Stimulated activated CD4-positive, alpha-beta T cell treated with anti-CD3 and anti-CD28 coated beads, Interleukin-1b, Interleukin-23, amount 100 ng/mL, for 1 hour (primary cell): ENCODE measurements around the gene IRF5.
"Not testable (repeated sequence)": the region's sequence is repeated elsewhere in the genome, so short reads cannot be mapped to it uniquely, and the experiment has no call there.

ENCODE experiments used
- DNase-seq, 2 donors: peaks; one replicate each; pipeline ENCODE4 v3.0.0-alpha.2; 2020; ENCODE audit warnings: low read depth in 2 of 2

Gene IRF5

DNA sequence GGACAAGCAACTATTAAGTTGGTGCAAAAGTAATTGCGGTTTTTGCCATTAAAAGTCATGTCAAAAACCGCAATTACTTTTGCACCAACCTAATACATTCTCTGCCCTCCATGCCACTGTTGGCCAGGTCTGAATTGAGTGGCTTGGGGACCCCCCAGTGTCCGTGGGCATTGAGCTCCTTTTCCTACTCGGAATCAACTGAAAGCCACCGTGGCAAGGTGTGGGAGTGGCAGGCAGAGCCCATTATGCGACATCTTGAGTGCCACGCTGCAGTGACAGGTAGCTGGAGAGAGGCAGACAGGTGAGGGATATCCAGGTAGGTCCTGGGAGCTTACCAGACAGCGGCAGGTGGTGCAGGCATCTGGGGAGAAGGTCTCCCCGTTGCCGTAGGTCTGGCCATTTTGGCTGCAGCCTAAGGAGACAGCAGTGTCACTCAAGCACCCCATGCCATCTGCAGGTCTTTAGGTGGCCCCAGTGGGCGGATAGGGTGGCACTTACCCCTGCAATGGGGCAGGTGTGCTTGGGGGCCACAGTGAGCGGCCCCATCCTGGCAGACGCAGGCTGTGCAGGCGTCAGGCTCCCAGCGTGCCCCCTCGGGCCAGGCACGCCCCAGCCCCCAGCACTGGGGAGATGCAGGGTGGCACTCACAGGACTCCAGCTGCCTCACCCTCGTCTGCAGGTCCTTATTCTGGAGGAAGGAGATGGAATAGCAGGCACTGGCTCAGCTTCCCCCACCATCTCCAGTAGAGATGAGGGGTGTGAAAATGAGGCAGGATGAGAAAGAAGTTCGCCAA lies 30.8 kb upstream of the IRF5 start:
- DNase-seq, result no peak

DNA sequence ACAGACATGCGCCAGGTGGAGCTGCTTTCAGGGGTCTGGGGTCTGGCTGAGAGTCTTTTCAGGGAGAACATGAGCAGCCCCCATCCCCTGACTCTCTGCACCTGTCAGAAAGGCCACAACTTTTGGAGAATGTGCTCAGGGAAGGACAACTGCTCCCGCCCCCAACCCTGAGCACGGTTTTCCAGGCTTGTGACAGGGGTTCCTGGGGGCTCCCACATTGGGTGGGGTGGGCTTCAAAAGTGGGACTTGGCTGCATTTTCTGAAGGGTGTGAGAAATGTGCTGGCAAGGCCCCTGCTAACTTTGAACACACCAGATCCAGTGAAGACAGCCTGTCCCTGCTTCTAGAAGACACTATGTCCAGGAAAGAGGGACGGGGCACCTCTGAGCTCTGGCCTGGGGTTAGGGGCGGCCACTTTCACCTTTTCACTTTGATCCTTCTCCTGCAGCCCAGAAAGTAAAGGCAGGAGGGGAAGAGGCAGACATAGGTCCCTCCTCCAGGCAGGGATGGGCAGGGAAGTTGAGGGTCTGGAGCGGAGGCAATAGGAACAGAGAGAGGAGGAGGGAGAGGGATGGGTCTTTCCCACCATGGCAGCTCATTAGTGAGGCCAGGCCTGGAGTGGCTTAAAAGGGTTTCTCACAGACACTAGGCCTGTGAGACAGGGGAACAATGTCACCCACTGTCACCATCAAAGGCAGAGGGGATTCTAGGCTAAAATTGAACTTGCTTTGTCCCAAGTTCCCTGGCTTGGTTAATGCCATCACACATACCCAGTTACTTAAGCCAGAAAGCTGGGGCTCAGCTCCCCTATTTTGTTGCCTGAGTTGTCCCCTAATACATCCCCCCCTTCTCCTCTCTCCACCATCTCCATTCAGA lies 28.7 kb upstream of the IRF5 start:
- no peak for DNase-seq

DNA sequence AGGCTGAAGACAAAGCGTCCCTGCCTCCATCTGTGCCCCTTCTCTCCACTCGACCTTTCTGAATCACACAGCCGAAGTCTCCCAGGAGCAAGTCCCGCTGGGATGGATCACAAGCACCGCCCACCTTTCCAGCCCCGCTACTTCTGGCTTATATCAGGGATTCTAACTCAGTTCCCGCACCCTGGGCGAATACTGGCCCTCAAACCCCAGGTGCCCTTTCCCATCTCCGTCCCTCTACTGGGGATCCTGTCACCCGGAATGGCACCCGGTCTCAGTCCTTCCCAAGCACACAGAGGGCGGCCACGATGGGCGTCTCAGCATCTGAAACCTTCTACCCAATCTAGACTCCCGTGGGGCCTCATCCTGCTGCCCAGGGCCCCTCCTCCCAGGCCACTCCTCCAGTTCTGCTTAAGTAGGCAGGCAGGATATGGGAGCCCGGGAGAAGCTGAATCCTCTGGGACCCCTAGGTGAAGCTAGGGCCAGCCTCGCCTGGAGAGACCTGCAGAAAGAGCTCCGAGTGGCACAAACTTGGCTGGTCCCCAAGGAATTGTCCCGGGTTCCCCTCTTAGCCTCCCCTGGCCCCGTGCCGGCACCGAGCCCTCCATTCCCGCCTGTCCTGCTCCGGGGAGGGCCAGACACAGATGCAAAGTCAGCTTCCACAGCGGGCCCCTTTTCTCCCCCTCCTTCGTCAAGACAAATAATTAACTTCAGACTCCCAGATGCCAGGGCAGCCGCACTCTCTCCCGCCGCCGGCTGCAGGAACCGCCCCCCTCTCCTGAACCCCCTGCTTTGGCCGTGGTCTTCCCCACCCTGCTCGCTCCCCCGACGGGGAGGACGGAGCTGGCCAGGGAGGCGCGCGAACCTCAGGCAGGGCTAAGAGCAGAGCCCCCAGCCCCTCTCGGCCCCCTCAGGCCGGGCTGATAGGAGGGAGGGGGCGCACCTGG lies 27.8 kb upstream of the IRF5 start:
- no peak for DNase-seq

DNA sequence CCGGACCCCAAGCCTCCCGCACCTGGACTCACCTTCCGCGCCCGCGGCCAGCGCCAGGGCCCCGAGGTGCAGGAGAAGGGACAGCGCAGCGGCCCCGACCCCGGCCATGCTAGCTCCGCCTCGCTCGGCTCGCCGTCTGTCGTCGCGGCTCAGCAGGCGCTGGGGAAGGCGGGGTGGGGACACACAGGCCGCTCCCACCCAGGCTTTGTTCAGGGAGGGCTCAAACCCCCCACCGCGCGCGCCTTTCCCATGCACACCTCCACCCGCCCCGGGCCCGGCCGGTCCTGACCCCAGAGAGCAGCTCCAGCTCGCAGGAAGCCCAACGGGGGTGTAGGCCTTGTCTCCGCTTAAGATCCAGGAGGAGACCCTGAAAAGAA lies 27.2 kb upstream of the IRF5 start, which contains the start of gene KCP:
Gene KCP, minus strand, starts transcription at position 141 of the 377 bp plus-strand sequence. Its CDS starts 33 bp downstream, at position 108.
- DNase-seq, result no peak

DNA sequence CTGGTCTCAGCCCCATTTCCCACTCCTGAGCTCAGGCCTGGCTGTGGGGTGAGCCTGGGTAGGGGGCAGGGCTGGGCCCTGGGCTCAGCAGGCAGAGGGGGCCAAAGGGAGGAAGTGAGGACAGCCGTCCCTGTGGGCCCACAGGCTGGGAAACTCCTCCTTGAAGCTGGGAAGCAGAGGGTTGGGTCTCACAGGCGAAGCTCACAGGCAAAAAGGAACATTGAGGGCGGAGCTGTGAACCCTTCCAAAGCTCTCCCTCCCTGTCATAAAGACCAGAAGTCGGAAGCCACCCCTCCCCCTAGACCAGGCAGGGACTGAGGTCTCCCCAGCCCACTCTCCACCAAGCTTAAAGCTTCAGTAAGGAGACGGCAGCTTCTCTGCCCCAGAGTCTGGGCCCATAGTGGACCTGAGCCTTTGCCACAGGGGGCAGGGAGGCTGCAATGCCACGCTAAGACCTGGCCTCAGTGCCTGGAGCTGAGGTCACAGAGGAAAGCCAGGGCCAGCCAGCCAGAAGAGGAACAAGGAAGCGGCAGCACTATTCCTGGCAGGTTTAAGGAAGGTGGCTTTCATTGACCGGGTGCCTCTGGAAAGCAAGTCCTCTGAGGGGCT lies 26.2 kb upstream of the IRF5 start:
- DNase-seq, result no peak

DNA sequence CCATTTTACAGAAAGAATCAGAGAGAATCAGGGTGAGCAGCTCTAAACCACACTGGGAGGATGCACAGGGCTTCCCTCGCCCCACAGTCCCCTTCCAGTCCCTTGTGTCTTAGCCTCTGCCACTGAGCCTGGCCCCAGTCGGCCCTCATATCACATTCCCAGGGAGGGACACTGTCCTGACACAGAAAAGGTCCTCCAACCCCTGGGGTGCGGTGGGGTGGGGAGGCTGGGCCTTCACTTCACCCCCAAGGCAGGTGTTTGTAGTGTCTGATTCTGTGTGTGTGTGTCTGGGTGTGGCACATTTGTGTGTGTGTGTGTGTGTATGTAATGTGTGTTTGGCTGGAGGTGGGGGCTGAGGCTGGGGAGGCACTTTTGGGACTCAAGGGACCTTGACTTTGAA lies 25.4 kb upstream of the IRF5 start:
- no peak for DNase-seq

DNA sequence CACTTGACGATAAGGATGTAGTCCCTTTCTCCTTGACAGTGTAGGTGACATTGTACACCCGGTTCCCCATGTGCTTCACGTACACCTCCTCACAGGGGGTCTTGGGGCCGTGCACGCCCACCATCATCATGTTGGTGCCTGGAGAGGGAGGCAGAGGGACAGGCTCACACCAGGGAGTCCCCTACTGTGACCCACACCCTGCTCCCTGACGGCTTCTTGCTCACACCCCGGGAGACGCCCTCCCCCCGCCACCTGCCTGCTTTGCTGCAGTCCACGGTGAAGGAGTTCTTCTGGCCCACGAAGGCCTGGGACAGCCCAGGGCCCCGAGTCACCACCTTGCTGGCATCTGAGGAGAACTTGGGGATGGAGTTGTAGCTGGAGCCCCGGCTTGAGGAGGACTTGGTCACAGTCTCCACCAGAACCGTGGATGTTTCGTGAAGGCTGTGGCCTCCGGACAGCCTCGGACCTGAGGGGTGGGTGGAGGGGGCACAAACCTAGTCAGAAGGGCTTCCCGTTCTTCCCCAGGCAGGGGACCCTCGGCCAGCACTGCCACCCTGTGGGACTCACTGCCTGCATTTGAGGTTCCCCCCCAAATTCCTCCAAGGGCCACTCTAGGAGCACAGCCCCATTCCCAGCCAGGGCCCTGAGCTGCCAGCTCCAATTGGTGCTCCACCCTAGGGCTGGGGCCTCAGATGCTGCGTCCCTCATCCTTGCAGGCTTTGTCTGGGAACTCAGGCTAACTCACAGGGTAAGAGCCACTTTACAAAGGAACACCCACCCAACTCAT lies 24.8 kb upstream of the IRF5 start:
- DNase-seq, result not testable (repeated sequence)

DNA sequence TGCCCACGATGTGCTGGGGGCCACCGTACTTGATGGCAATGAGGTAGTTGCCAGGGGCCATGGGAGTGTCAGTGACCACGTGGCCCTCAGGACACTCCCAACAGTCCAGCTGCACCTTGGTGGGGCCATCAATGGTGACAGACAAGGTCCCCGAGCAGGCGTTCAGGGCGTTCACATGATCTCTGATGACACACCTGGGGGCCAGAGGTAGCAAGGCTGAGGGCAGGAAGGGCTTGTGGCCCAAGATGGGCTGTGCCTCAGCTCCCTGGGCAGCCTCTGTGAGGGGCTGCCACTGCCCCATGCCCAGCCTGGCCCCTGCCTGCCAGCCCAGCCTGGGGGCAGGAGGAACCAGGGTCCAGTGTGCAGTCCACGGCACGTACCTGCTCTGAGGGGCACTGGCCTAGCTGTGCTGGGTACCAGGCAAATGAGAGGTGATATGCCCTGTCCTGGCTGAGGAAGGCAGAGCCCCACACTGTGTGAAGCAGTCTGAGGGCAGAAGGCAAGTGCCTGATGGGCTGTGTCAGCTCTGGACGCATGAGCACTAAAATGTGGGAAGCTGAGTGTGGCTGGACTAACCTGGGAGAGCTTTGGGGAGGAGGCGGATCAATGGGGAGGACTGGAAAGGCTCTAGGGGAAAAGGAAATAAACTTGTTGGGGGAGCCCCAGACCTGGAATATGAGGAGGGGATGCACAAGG lies 23.7 kb upstream of the IRF5 start:
- no peak for DNase-seq

DNA sequence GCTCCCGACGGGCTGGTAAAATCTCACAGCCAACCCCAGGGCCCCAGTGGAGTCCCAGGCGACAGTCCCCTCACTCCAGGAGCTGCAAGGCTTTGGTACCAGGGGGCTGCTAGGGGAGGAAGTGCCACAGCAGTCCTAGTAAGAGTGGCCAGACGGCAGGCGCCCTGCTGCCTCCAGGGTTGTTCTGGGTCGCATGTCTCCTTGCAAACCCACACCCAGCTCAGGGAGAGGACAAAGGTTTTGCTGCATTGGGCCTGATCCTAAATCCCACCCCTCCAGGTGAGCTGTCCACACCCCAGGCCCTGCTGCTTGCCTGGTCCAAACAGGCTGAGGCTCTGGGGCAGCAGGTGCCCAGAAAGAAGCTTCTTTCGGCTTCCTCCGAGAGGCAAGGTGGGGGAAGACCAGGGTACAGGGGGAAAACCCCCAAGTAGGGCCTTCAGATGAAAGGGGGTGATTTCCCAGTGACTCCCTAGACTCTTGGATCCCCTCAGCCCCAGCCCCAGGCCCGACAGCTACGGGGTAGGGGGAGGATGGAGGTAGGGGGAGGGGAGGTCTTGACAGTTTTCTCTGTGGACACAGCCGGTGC lies 23.1 kb upstream of the IRF5 start:
- DNase-seq, result no peak

DNA sequence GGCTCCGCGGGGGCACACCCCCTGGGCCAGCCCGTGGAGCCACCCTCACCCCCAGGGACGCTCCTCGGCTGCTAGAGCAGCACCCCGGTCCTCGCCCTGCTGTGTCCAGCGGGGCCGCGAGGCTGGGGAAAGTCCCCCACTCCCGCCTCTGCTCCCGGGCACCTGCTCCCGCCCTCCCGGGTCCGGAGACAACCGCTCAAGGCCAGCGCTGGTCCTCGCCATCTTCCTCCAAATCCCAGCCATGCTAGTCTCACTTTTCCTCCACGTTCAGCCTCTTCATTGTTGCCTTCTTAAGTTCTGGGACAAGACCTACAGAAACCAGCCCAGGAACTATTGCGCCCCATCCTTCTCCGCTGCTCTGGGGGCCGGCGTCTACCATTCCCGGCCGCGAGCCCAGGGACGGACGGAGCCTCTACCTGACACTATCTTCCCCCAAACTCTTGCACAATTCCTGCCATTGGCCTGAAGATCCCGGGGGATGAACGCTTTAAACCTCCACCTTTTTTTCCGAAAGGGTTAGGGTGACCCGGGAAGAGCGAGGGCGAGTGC lies 22.4 kb upstream of the IRF5 start:
- no peak for DNase-seq

DNA sequence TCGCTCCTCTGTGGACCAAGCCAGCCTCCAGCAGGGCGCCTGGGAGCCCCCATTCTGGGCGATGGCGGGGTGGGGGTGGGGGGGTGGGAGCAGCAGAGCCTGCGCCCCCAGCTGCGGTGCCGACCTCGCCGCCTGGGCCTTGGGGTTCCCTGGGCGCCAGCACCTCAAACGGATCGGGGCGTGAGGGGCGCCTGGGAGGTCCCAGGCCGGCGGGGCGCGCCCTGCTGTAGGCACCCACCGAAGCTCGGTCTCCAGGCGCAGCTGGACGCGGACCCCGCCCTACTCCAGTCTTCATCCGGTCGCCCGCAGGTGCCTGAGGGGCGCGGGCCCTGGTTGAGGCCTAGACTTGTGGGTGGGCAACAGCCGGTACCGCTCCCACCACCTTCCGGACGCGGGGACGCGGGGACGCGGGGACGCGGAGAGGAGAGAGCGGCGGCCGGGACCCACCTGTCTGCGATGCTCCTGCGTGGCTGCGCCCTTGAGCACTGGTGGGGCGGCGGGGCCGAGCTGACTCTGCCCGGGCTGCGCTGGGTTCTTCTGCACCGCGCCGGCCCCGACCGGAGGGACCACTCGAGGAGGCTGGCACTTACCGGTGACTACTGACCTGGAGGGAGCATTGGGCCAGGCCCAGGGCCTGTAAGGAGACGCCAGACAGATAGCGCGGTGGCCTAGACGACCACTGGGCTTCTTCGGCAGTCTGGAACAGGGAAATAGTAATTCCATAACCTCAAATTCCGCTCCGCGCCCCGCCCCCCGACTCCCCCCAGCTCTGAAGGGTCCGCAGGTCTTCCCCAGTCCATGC lies 21.7 kb upstream of the IRF5 start:
- DNase-seq, result no peak

DNA sequence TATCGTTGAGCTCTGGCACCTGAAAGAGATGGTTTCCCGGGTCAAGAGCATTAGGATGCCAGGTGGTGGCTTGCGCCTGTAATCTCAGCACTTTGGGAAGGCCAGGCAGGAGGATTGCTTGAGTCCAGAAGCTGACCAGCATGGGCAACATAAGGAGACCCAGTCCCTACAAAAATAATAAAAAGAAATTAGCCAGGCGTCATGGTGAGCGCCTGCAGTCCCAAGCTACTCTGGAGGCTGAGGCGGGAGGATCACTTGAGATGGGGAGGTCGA lies 21.1 kb upstream of the IRF5 start:
- no peak for DNase-seq

DNA sequence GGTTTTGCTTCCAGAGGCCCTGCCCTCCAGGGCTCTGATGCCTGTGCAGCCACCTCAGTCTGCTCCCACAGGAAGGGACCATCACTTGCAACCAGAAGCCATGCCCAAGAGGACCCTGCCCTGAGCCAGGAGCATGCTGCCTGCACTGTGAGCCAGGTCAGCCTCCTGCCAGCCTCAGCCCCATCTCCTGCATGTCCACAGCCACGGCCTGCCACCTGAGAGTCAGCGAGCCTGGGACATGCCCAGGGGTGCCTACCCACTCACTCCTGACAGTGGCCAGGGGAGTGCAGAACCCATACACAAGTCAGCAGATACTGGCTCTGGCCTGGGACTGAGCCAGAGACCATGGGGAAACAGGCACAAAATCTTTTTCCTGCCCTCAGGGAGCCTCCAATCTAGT lies 20.6 kb upstream of the IRF5 start:
- DNase-seq, result no peak

DNA sequence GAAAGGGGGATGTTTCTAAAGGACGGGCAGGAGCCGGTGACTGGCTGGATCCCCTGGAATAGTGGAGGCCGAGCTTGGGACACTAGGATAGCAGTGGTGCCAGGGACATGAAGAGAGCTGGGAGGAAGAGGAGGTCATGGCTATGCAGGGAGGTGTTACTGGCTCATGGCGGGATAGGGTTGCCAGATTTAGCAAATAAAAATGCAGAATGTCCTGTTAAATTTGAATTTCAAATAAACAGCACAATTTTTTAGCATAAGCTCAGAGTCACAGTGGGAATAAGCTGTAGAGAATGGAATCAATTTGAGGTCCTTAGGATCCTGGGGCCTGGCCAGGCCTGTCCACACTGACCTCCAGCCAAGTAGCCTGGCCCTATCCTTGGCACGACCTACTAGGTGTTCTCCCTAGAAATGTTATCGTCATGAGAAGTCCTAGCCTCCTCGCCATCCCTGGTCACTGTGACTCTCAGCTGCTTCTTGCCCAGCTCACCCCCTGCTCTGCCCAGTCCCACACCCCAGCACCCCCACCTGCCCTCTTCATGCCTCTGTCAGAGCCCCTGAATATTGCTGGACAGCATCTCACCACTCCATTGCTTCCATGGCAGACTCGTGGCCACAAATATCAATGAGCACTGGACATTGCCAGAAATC lies 19.6 kb upstream of the IRF5 start:
- no peak for DNase-seq

DNA sequence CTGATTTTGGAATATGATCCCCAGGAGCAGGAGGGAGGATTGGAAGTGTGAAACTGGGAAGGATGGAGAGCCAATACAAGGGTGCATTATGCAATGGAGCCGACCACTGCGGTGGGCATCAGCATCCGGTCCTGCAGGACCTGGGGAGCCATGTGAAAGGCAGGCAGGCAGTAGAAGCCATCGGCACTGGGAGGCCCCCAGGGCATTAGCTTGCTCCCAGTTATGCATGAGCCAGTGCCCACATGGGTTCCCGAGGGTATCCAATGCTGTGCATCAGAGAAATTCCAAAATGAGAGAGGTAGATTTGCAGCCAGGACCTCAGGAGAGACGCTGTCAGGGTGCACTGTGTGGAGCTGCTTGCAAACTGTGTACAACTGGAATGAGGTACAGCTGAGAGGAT lies 18.5 kb upstream of the IRF5 start:
- DNase-seq, result no peak

DNA sequence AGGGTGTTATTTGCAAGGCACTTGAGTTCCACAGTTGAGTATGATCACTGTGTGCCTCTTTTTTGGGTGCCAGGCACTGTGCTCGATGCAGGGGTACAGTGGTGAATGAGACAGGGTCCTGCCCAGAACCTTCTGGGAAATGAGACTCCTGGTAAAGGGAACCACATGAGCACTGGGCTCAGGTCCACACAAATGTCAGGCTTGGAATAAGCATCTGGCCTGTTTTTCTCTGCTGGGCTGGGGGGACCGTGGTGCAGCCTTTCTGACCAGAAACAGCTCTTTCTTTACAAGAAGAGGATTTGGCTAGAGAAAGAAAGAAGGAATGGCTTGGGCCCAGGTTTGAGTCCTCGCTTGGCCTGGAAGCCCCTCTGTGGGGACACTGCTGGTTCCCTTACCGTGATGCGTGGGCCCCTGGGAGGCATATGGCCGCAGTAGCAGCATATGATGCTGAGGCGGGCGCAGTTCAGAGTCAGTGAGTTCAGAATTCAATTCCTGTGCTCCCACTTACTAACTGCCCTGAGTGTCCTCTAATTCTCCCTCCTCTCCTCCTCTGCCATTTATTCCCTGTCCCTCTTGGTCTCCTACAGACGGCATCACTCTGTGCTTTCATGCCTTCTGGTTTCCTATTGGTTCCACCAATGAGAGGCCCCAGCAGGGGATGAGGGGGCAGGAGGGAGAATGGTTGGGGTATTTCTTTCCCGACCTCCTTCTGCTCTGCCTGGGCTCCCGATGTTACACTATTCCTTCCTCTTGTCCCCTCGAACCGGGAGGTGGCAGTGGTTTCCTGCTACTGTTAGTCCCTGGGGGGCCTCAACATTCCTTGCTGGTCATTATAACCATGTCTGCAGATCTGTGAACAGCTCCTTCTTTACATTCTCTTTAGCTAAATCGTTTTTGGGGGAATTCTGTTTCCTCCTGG lies 17.6 kb upstream of the IRF5 start:
- no peak for DNase-seq

DNA sequence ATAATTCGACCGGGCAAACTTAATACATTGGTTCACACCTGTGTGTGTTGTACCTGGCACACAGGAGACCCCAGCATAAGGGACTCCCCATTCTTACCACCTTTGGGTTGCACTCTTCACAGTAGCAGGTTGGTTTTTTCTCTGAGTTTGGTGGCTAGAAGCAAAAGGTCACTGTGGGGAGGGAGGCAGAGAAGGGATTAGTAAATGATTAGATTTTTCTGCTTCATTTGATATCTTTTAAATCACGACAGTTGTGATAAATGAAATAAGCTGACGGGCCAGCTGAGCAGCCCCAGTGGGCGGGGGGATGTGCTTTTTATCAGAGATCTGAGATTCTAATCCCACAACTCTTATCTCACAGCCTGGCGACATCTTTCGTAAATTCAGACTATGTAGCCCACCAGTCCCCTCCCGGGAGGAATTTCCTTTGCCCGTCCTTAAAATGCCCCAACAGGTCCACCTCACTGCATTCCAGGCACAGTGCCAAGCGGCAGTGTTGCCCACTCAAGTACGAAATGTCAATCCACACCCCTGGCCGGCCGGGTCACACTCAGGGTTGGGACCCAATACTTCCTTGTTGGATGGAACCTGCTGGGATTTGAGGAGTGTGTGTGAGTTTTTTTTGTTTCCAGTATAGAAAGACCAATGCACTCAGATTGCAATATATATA lies 16.7 kb upstream of the IRF5 start:
- no peak for DNase-seq
